Testis (tissue), 3 donors: ENCODE data around the gene CWC25. TPM values are rescaled to one million over a fixed set of nuclear protein-coding genes. Genes with fewer than 3 reads are reported as not detected.

Source experiments
- DNase-seq: peaks from one replicate; pipeline ENCODE4 v3.0.0-alpha.2; 2019
- H3K27ac ChIP-seq, 2 donors: fragments of 200-600 bp; sonication (generic); one replicate each; pipeline ENCODE4 v1.5.1; 2019
- H3K27me3 ChIP-seq: fragments of 200-600 bp; sonication (generic); one replicate; pipeline ENCODE4 v1.5.1; 2019
- H3K36me3 ChIP-seq: fragments of 200-600 bp; sonication (generic); one replicate; pipeline ENCODE4 v1.5.1; 2017; ENCODE audit warnings: low read depth; ENCODE audit errors: missing control alignments
- H3K4me1 ChIP-seq: fragments of 200-600 bp; sonication (generic); one replicate; pipeline ENCODE4 v1.5.1; 2019
- H3K4me3 ChIP-seq, 2 donors: fragments of 200-600 bp; sonication (generic); one replicate each; pipeline ENCODE4 v1.5.1; 2017 to 2019
- H3K9me3 ChIP-seq: fragments of 200-600 bp; sonication (generic); one replicate; pipeline ENCODE4 v1.5.1; 2017
- POLR2A ChIP-seq: fragments of 450-650 bp; IDR thresholded peaks from one replicate; pipeline ENCODE4 v1.6.1; 2017; ENCODE audit warnings: antibody characterized with exemption, mild to moderate bottlenecking, moderate library complexity
- WGBS, 2 donors: methylation state at CpG; one replicate each; pipeline ENCODE4 v1.1.5; 2018; 5-methylcytosine and 5-hydroxymethylcytosine counted together
- intact Hi-C: fragments of 100-400 bp; cut with DNase I; formaldehyde crosslinking; loops from one replicate; pipeline ENCODE4 v1.15.1; 2023; ENCODE audit warnings: low total_unique reads
- polyA plus RNA-seq: library from polyadenylated mRNA; stranded (reverse); fragments of 350-450 nt; fragmentation: Illumina TruSeq; extraction: RNeasy Lipid Tissue Mini Kit (QIAGEN cat#74804); gene quantifications from one replicate; pipeline ENCODE4 v1.2.3, GENCODE V29; 2014; ENCODE audit warnings: low read depth, low replicate concordance; ENCODE audit not compliant: insufficient read depth
- total RNA-seq, 2 donors: library from RNA; depleted of rRNA; stranded (reverse); fragments of >200 nt; gene quantifications; one replicate each; pipeline ENCODE4 v1.2.3, GENCODE V29; 2016
- TF ChIP-seq, protein P1 (sequence below), 3 experiments: fragments of 450-650 bp in 2 of 3; fragments of 200-600 bp in 1 of 3; sonication (generic) in 1 of 3; IDR thresholded peaks; one replicate each; pipeline ENCODE4 v1.5.1; 2016 to 2019; ENCODE audit warnings: antibody characterized with exemption in 3 of 3, mild to moderate bottlenecking in 2 of 3, moderate library complexity in 1 of 3

Gene CWC25
- total and polyA plus RNA-seq, 3 donors from 2014 or later, result 23.9 to 67.1 (median 41.9) TPM

DNA sequence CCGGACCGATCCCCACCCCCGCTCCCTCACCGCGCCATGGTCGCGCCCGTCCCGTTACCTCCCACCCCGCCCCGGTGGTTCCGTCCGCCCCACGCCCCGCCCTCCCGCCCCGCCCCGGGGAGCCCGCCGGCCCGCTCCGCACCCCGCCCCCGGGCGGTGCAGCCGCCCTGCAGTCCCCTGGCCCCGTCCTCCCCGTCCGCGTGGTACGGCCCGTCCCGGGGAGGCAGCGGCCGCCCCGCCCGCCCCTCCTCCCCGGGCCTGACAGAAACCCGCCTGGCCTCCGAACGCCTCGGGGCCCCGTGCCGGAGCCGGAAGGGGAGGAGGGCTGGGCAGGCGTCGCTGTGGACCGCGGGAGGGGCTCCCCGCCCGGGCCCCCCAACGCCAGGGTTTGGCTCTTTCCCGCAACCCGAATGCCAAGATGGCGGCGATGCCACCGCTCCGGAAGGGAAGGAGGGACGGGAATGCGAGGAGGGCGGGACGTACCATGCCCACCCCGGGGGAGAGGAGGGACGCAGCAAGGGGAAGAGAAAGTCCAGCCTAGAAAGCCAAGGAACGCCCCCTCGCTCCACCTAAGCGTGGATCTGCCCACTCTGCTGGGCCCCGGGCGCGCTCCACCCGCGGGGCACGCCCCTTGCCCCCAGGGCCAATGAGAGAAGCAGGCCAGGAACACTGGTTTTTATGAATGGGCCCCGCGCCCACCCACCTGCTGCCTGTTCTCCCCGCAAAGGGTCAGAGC lies 25.5 kb downstream of the CWC25 start, which contains the start of gene PIP4K2B:
TSS of gene PIP4K2B (minus strand) at position 56 of the 736 bp plus-strand sequence. CDS start 132 bp downstream, outside the sequence.
- Histone ChIP-seq H3K4me1 (peaks cover 21% of the 10 kb centered on the region), H3K9me3 (no peaks in the 10 kb centered on the region), H3K27me3 (no peaks in the 10 kb centered on the region), H3K4me3 (peak within 1 kb of the TSS; percentile 78 to 92), H3K27ac (peak within 1 kb of the TSS; percentile 99 to 100), H3K36me3 (no peaks in the 10 kb centered on the region)
- intact Hi-C loops, result no loop called here
- 0 to 2% methylated on average over 9 to 34 of the region's 76 CpGs for WGBS, 2 donors
- TF ChIP-seq, protein P1, sequence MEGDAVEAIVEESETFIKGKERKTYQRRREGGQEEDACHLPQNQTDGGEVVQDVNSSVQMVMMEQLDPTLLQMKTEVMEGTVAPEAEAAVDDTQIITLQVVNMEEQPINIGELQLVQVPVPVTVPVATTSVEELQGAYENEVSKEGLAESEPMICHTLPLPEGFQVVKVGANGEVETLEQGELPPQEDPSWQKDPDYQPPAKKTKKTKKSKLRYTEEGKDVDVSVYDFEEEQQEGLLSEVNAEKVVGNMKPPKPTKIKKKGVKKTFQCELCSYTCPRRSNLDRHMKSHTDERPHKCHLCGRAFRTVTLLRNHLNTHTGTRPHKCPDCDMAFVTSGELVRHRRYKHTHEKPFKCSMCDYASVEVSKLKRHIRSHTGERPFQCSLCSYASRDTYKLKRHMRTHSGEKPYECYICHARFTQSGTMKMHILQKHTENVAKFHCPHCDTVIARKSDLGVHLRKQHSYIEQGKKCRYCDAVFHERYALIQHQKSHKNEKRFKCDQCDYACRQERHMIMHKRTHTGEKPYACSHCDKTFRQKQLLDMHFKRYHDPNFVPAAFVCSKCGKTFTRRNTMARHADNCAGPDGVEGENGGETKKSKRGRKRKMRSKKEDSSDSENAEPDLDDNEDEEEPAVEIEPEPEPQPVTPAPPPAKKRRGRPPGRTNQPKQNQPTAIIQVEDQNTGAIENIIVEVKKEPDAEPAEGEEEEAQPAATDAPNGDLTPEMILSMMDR (IDR thresholded peaks at IDR 0.05), result peak in 1 of 3 experiments; percentile 25
- no peak for TF ChIP-seq POLR2A
- DNase-seq, result peak; percentile 98

DNA sequence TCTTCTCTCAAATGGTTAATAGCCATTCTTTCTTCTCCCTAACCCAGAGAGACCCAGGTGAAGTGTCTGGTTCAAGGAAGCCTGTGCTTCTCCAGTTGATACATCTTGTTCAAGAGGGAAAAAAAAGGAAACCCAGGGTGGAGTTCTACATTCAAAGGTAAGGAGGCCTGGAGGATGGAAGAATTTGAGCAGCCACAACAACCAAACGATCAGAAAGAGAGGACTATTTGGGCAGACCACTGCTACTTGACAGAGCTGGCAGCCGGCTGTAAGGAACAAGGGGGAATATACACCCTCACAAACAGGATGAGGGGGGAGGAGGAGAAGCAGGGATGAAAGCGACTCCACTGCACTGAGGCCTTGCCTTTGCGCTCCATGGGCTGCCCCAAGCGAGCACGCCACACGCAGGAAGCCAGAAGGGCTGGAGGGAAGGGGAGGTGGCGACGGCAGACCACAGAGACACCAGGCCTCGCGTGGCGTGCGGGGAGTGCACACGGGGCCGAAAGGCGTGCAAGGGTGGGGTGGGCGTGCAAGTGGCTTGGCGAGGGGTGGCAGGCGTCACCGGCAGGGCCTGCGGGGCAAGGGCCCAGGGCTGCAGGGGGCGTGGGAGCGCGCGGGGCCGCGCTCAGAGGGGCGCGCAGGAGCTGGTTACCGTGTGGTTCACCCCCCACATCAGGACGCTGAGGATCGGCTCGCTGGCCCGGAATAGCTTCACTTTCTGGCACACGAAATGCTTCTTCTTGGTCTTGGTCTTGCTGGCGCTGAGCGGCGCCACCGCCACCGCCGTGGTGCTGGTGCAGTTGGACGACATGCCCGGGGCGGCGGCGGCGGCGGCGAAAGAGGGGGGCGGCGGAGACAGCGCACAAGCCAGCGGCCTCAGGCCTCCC lies 26.3 kb downstream of the CWC25 start:
- peak; percentile 53 for DNase-seq
- Histone ChIP-seq H3K4me3 (peak overlapping the region; percentile 78 to 92), H3K9me3 (no peaks in the 10 kb centered on the region), H3K36me3 (no peaks in the 10 kb centered on the region), H3K27me3 (no peaks in the 10 kb centered on the region), H3K4me1 (peaks cover 21% of the 10 kb centered on the region), H3K27ac (peak overlapping the region; percentile 99 to 100)
- WGBS, 2 donors, result 0 to 2% methylated on average over 9 to 52 of the region's 53 CpGs
- no peak for TF ChIP-seq POLR2A
- TF ChIP-seq, protein P1 (IDR thresholded peaks at IDR 0.05), result no peak
- intact Hi-C loops, result no loop called here

DNA sequence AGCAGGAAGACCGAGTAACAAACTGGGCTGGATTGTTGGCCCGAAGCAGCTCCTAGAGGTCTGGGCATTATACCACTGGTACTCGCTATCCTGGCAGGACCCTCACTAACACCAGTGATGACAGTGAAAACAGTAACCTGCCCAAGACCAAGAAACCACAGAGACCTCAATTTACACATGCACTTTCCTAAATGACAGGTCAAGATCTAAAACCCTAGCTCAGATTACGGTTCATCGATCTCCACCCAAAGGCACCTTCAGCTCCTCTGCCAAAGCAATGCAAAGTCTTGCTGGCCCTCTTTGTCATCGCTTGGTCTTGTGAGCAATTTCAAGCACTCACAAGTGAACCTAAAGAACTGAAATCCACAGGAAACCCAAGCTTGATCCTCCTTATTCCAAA lies 27.3 kb downstream of the CWC25 start:
- intact Hi-C loops, result no loop called here

DNA sequence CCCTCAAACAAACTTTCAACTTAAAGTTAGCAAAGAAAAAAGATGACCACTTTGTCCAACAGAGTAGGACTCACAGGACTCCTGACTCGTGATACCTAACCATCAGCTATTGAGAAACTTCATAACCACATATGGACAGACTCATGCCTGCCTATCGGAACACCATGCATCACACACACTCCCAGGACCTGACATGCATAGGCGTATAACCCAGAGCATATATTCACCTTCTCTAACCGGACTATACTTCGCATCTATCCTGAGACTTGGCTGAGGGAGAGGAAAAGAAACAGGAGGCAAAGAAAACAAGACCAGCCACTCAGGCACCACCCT lies 28.0 kb downstream of the CWC25 start:
- WGBS, 2 donors, result 83 to 84% methylated on average over 5 of the region's 5 CpGs
- DNase-seq, result no peak
- H3K9me3 ChIP-seq, result no peaks in the 10 kb centered on the region
- no peak for TF ChIP-seq POLR2A
- TF ChIP-seq, protein P1 (IDR thresholded peaks at IDR 0.05), result no peak
- no peaks in the 10 kb centered on the region for H3K36me3 ChIP-seq
- H3K4me3 ChIP-seq, result no peak overlapping the region
- no peaks in the 10 kb centered on the region for H3K27me3 ChIP-seq
- H3K4me1 ChIP-seq, result peaks cover 21% of the 10 kb centered on the region
- intact Hi-C loops, result no loop called here
- no peak overlapping the region for H3K27ac ChIP-seq

More for the DNA sequence above, 27.3 kb downstream of the CWC25 start:
- Histone ChIP-seq H3K27ac (peak overlapping the region in 1 of 2 donors; percentile 100), H3K9me3 (no peaks in the 10 kb centered on the region), H3K4me1 (peaks cover 21% of the 10 kb centered on the region), H3K4me3 (no peak overlapping the region), H3K27me3 (no peaks in the 10 kb centered on the region), H3K36me3 (no peaks in the 10 kb centered on the region)
- no peak for DNase-seq
- TF ChIP-seq POLR2A, result no peak
- TF ChIP-seq, protein P1 (IDR thresholded peaks at IDR 0.05), result no peak
- WGBS, 2 donors, result 75 to 76% methylated on average over 5 to 6 of the region's 6 CpGs
